K562 (cell line): ENCODE results near the gene MAPT. TPM values are rescaled to one million over a fixed set of nuclear protein-coding genes. Genes with fewer than 3 reads are reported as not detected.

Experiments
- ATAC-seq: fragments of 200-7000 bp; cut with Tn5 transposase; 3 replicates; pipeline ENCODE4 v1.9.1; 2020; ENCODE audit warnings: moderate library complexity
- BruUV-seq: library from RNA; stranded (reverse); fragments of 400-500 nt; replicated peaks from 2 replicates; lab custom pipeline; 2021; lab: Mats Ljungman, UMichigan
- CTCF ChIA-PET: fragments of 300-600 bp; formaldehyde crosslinking; extraction: SDS; loops from one replicate; lab custom pipeline; 2021; ENCODE audit warnings: low intra/inter-chr PET ratio; lab: Yijun Ruan, JAX
- POLR2A ChIA-PET: fragments of 300-600, 350-650 bp; sonication (Branson Sonifier 250); formaldehyde crosslinking; extraction: SDS; loops from one replicate; lab custom pipeline; 2021; ENCODE audit warnings: antibody characterized with exemption, inconsistent platforms; lab: Yijun Ruan, JAX
- DNase-seq, 4 experiments: peaks; one replicate each; pipeline versions ENCODE4 v3.0.0 to v3.0.0-alpha.2; 2011 to 2018; ENCODE audit warnings: low spot score in 3 of 4, mixed read lengths in 3 of 4; ENCODE audit errors: extremely low read depth in 1 of 4
- FAIRE-seq: peaks from 2 replicates; lab custom pipeline; 2011; peaks lifted over from hg19 to GRCh38; lab: Jason Lieb, UNC
- H2AFZ ChIP-seq: 2 replicates; pipeline ENCODE4 v1.6.0; 2011; ENCODE audit warnings: low read depth, low read length, control low read depth, inconsistent platforms
- H3K27ac ChIP-seq: fragments of 200-600 bp; 3 replicates; pipeline ENCODE4 v1.8.0; 2011; ENCODE audit warnings: low read depth, mild to moderate bottlenecking, control low read depth, inconsistent platforms, low read length, moderate library complexity, mixed read lengths; ENCODE audit errors: extremely low read depth
- H3K27me3 ChIP-seq, 2 experiments: fragments of 300-600 bp in 1 of 2; 2 replicates in 1 of 2; 3 replicates in 1 of 2; pipeline versions ENCODE4 v1.6.0 to v1.8.0; 2011; ENCODE audit warnings: inconsistent platforms in 2 of 2, low read length in 2 of 2, mild to moderate bottlenecking in 1 of 2, mixed read lengths in 1 of 2, moderate library complexity in 1 of 2; ENCODE audit not compliant: control insufficient read depth in 2 of 2, insufficient read depth in 2 of 2
- H3K36me3 ChIP-seq: fragments of 300-600 bp; 3 replicates; pipeline ENCODE4 v1.8.0; 2011; ENCODE audit warnings: mild to moderate bottlenecking, low read length, inconsistent platforms; ENCODE audit not compliant: control insufficient read depth, insufficient read depth
- H3K4me1 ChIP-seq, 2 experiments: fragments of 200-600 bp in 1 of 2; replicated peaks in 1 of 2; 2 replicates in 1 of 2; 3 replicates in 1 of 2; pipeline versions ENCODE4 v1.5.1 to v1.8.0; 2011; ENCODE audit warnings: inconsistent platforms in 2 of 2, low read length in 2 of 2, mild to moderate bottlenecking in 1 of 2, mixed read lengths in 1 of 2, moderate library complexity in 1 of 2; ENCODE audit not compliant: control insufficient read depth in 2 of 2, insufficient read depth in 2 of 2
- H3K4me2 ChIP-seq: 2 replicates; pipeline ENCODE4 v1.6.1; 2011; ENCODE audit warnings: low read length, control low read depth, inconsistent platforms, mixed read lengths; ENCODE audit not compliant: insufficient read depth
- H3K4me3 ChIP-seq: fragments of 200-600 bp; sonication (generic), shearing (Covaris generic); 2 replicates; pipeline ENCODE4 v1.5.1; 2016; ENCODE audit warnings: control low read depth, inconsistent platforms
- H3K79me2 ChIP-seq: fragments of 200-600 bp; 3 replicates; pipeline ENCODE4 v1.8.0; 2011; ENCODE audit warnings: low read length, inconsistent platforms; ENCODE audit not compliant: control insufficient read depth, insufficient read depth
- H3K9ac ChIP-seq, 2 experiments: 2 replicates each; pipeline versions ENCODE4 v1.6.0 to v1.6.1; 2011; ENCODE audit warnings: low read depth in 2 of 2, low read length in 2 of 2, control low read depth in 1 of 2, inconsistent platforms in 1 of 2, mild to moderate bottlenecking in 1 of 2, mixed read lengths in 1 of 2; ENCODE audit not compliant: insufficient read depth in 1 of 2
- H3K9me1 ChIP-seq: one replicate; pipeline ENCODE4 v1.6.0; 2011; ENCODE audit warnings: inconsistent platforms, mild to moderate bottlenecking, low read length, moderate library complexity; ENCODE audit not compliant: control insufficient read depth, insufficient read depth
- H3K9me3 ChIP-seq: replicated peaks from 2 replicates; pipeline ENCODE4 v1.5.1; 2011; ENCODE audit warnings: low read depth, low read length, inconsistent platforms; ENCODE audit not compliant: control insufficient read depth, insufficient read depth
- H4K20me1 ChIP-seq: replicated peaks from 2 replicates; pipeline ENCODE4 v1.6.1; 2011; ENCODE audit warnings: low read length, inconsistent platforms, mixed read lengths; ENCODE audit not compliant: control insufficient read depth, insufficient read depth
- CHD1 ChIP-seq: fragments of 200-600 bp; sonication (generic); IDR thresholded peaks from one replicate; pipeline ENCODE4 v1.6.1; 2012; ENCODE audit warnings: mild to moderate bottlenecking, moderate library complexity, low read length, inconsistent platforms
- NRF1 ChIP-seq, 2 experiments: fragments of 450-650 bp; IDR thresholded peaks in 1 of 2; conservative IDR thresholded peaks in 1 of 2; 2 replicates each; pipeline ENCODE4 v1.6.1; 2014; ENCODE audit warnings: mild to moderate bottlenecking in 2 of 2
- TAF15 ChIP-seq: fragments of 200-400 bp; formaldehyde crosslinking; IDR thresholded peaks from 2 replicates; pipeline ENCODE4 v1.6.1; 2017; ENCODE audit warnings: mild to moderate bottlenecking, low read depth, low read length, moderate library complexity
- ZFP36 ChIP-seq: fragments of 150-350 bp; IDR thresholded peaks from 2 replicates; pipeline ENCODE4 v1.6.1; 2018; ENCODE audit warnings: low read length, low read depth; ENCODE audit not compliant: partially characterized antibody
- WGBS: fragments of 100-300 bp; shearing (Covaris generic); methylation state at CpG from one replicate; pipeline ENCODE4 v1.1.6; 2016; ENCODE audit warnings: low coverage, mixed read lengths; ENCODE audit not compliant: insufficient coverage; ENCODE audit errors: missing lambda C conversion rate; 5-methylcytosine and 5-hydroxymethylcytosine counted together
- in situ Hi-C: fragments of 300-500 bp; cut with MboI; formaldehyde crosslinking; loops from 4 replicates; pipeline ENCODE4 v1.15.0; 2018; ENCODE audit warnings: inconsistent platforms, mixed read lengths
- intact Hi-C: fragments of 100-400 bp; cut with micrococcal nuclease; formaldehyde crosslinking; loops from 2 replicates; pipeline ENCODE4 v1.14.2; 2022
- polyA plus RNA-seq, 8 experiments: library from polyadenylated mRNA; depleted of rRNA in 4 of 8; stranded (reverse) in 5 of 8; unstranded in 3 of 8; fragments of >200 nt; fragmentation: Nextera tagmentation in 2 of 8; fragmentation: Illumina TruSeq in 1 of 8; extraction: Ambion mirVana in 2 of 8; extraction: Trizol in 1 of 8; gene quantifications; 2 replicates each; pipeline versions ENCODE4 v1.2.1 to v1.2.3, GENCODE V29; 2011 to 2014; ENCODE audit warnings: inconsistent platforms in 1 of 8, missing spikeins in 1 of 8
- total RNA-seq, 7 experiments: library from RNA; depleted of rRNA in 6 of 7; stranded (reverse); fragments of >200 nt in 6 of 7; fragmentation: Illumina TruSeq in 2 of 7; extraction: Trizol in 2 of 7; gene quantifications; 2 replicates each; pipeline versions ENCODE4 v1.2.1 to v1.2.3, GENCODE V29; 2011 to 2021; ENCODE audit warnings: low replicate concordance in 1 of 7

The MAPT gene
- total and polyA plus RNA-seq, 9 of the 15 experiments (the other 6 are each of a cell fraction or from before 2014, with no cell fraction given) = 0.04 to 1.1 (median 0.36) TPM

DNA sequence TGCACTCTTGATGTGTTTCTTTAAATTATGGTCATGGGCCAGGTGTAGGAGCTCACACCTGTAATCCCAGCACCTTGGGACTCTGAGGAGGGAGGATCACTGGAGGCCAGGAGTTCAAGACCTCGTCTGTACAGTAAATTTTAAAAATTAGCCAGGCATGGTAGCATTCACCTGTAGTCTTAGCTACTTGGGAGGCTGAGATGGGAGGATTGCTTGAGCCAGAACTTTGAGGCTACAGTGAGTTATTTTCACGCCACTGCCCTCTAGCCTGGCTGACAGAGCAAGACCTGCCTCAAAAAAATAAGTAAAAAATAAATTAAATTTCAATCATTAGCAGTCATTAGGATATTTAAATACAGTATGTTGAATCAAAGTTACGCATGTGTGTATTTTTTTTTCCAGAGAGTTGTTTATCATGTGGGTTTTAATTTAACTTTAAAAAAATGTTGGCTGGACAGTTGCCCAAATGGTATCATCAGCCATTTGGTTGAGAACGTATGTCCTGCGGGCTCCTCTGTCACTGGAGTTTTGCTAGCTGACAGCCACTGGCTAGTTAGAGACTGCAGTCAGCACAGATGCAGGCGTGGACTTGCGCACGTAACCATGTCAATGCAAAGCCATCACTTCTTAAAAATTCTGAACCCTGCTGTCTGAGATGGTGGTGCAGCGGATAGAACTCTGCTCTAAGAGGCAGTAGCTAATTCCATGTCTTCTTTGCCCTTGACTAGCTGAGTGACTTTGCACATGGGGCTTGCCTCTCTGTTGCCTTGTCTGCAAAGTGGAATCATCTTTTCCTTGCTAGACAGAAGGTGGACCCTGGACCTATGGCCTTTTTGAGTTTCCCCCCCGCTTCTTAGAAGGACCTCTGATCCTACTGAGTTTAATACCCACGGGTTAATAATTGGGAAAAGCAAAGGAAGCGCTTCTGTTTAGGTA is 40.0 kb downstream of the MAPT start:
- no peak overlapping the region for H3K4me3 ChIP-seq
- no TSS peak for BruUV-seq
- no peaks in the 10 kb centered on the region for H3K36me3 ChIP-seq
- WGBS = 26% methylated on average over 12 of the region's 12 CpGs
- H3K27me3 ChIP-seq = peaks cover 22 to 33% of the 10 kb centered on the region in 2 experiments
- ChIA-PET POLR2A (interaction anchor here (0.7 to 1.5 kb wide), 6 partner anchors 9 to 41 kb away, joined by 3 to 4 read pairs (median 3); no protein-coding TSS in a partner anchor), CTCF (no interaction called here)
- peak; percentile 9 for TF ChIP-seq ZFP36
- peak; percentile 33 to 51; a peak in 3 of 4 replicates for TF ChIP-seq NRF1 (conservative IDR thresholded peaks at IDR 0.05 in 1 of 2, IDR thresholded peaks at IDR 0.05 in 1 of 2)
- no peak for TF ChIP-seq TAF15
- TF ChIP-seq CHD1 = no peak
- in situ Hi-C loops = no loop called here
- peaks cover 0 to 3% of the 10 kb centered on the region in 2 experiments; a peak in 2 of 5 replicates for H3K4me1 ChIP-seq
- no peaks in the 10 kb centered on the region for H3K9me3 ChIP-seq
- DNase-seq (no peak), ATAC-seq (no peak), FAIRE-seq (no peak)
- H3K27ac ChIP-seq = no peak overlapping the region
- H3K4me2 ChIP-seq = no peak overlapping the region
- no peak overlapping the region for H2AFZ ChIP-seq
- intact Hi-C loops = no loop called here
- no peaks in the 10 kb centered on the region for H4K20me1 ChIP-seq
- no peaks in the 10 kb centered on the region for H3K9me1 ChIP-seq
- no peak overlapping the region for H3K9ac ChIP-seq
- H3K79me2 ChIP-seq = no peaks in the 10 kb centered on the region
